ENCODE results near the gene EIPR1. TPM values are rescaled to one million over a fixed set of nuclear protein-coding genes. Genes with fewer than 3 reads are reported as not detected.

EIPR1 gene
- total RNA-seq, 1 experiment from 2014 or later: 27.8 TPM

DNA sequence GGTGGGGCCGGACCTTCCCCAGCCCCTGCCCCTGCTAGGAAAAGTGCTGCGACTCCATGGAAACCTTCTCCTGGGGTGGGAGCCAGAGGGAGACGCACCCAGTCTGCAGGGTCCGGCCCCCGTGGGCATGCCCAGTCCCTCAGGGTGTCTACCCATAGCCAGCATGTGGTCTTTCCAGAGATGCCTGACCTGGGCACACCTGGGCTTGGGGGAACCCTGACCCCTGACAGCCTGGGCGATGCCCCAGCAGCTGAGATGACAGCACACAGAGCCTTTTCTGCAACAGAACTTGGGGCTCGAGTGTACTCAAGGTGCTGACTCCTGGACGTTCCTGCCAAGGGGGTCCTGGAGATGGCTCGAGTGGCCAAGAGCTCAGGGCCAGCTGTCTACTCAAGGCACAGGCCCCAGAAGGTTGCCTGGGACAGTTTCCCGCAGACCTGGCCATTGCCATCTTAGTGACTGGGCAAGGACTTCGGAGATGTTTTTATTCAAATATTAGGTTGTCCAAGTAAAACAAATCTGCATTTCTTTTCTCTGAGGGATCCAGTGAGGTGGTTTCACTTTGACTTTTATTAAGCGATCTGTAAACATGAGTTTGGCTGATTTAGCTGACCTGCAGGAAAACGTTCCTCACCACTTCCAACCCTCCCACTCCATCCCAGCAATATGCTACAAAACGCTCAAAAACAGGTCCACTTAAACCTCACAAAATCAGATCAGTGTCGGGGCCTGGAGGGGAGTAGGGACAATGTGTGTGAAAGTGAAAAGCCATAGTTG lies 228.0 kb downstream of the EIPR1 start:
- no peak for DNase-seq
- Mint-ChIP-seq H3K4me1 (peaks cover 4 to 5% of the 10 kb centered on the region in 2 experiments), H3K36me3 (ENCODE audit: insufficient read depth in 1 of 3, low read depth in 3 of 3) (peaks cover 11 to 27% (median 16%) of the 10 kb centered on the region in 3 experiments), H3K27ac (no peak overlapping the region), H3K27me3 (ENCODE audit: low read depth) (peaks cover 4% of the 10 kb centered on the region; the same call in 1 of the 2 replicates), H3K4me3 (no peak overlapping the region), H3K9me3 (peaks cover 14 to 20% of the 10 kb centered on the region in 2 experiments; a peak in 4 of 5 replicates)
- H2BK12ac ChIP-seq (ENCODE audit: insufficient read length, low read depth, low read length): no peak overlapping the region
- H4K5ac ChIP-seq (ENCODE audit: insufficient read length, low read depth, low read length): no peak overlapping the region
- no peak overlapping the region for H2BK20ac ChIP-seq (ENCODE audit: low read depth, low read length, poor library complexity, severe bottlenecking)
- H3K4ac ChIP-seq (ENCODE audit: low read depth, low read length): no peak overlapping the region
- H3K56ac ChIP-seq (ENCODE audit: insufficient read length, low read depth, low read length): no peak overlapping the region
- H3K79me1 ChIP-seq (ENCODE audit: insufficient read depth, low read depth, low read length, poor library complexity, severe bottlenecking): no peaks in the 10 kb centered on the region
- no peak overlapping the region for H3K9ac ChIP-seq (ENCODE audit: extremely low read depth, insufficient read length, low read length)
- no peaks in the 10 kb centered on the region for H4K20me1 ChIP-seq (ENCODE audit: control insufficient read depth, insufficient read depth, insufficient read length)
- no peaks in the 10 kb centered on the region for H3K23me2 ChIP-seq (ENCODE audit: insufficient read length, low read depth, low read length, poor library complexity, severe bottlenecking)
- H3K18ac ChIP-seq (ENCODE audit: insufficient read length, low read depth, low read length): no peak overlapping the region
- H3K27ac ChIP-seq (ENCODE audit: insufficient read length, low read depth, low read length): no peak overlapping the region
- H2BK15ac ChIP-seq (ENCODE audit: low read depth, low read length): no peak overlapping the region
- H4K91ac ChIP-seq (ENCODE audit: insufficient read length, low read depth, low read length): no peak overlapping the region
- H3T11ph ChIP-seq (ENCODE audit: low read length): no peak overlapping the region
- no peak overlapping the region for H3K4me2 ChIP-seq (ENCODE audit: insufficient read depth, insufficient read length, low read length)
- no peak overlapping the region for H4K8ac ChIP-seq (replicated peaks; ENCODE audit: insufficient read length, low read depth, low read length)
- H3K14ac ChIP-seq (ENCODE audit: insufficient read depth, low read length): no peak overlapping the region
- no peaks in the 10 kb centered on the region for H3K27me3 ChIP-seq (ENCODE audit: insufficient read depth, low read length)
- whole genome bisulfite sequencing (ENCODE audit: extremely low coverage, insufficient read length, low lambda C conversion rate): no CpG with 5 or more reads among the region's 15 CpGs
- H2AFZ ChIP-seq (ENCODE audit: low read length): no peak overlapping the region
- H3K23ac ChIP-seq (ENCODE audit: insufficient read length, low read depth, low read length): no peak overlapping the region
- no peaks in the 10 kb centered on the region for H3K4me1 ChIP-seq (ENCODE audit: insufficient read depth, low read length)
- H2AK5ac ChIP-seq (ENCODE audit: insufficient read length, low read length): no peak overlapping the region
- H2BK120ac ChIP-seq (ENCODE audit: low read depth, low read length, poor library complexity, severe bottlenecking): no peak overlapping the region
- H3K79me2 ChIP-seq (ENCODE audit: insufficient read depth, low read length): no peaks in the 10 kb centered on the region
- no peaks in the 10 kb centered on the region for H3K9me3 ChIP-seq (ENCODE audit: control insufficient read depth, low read depth, low read length)
- TF ChIP-seq, protein P1, sequence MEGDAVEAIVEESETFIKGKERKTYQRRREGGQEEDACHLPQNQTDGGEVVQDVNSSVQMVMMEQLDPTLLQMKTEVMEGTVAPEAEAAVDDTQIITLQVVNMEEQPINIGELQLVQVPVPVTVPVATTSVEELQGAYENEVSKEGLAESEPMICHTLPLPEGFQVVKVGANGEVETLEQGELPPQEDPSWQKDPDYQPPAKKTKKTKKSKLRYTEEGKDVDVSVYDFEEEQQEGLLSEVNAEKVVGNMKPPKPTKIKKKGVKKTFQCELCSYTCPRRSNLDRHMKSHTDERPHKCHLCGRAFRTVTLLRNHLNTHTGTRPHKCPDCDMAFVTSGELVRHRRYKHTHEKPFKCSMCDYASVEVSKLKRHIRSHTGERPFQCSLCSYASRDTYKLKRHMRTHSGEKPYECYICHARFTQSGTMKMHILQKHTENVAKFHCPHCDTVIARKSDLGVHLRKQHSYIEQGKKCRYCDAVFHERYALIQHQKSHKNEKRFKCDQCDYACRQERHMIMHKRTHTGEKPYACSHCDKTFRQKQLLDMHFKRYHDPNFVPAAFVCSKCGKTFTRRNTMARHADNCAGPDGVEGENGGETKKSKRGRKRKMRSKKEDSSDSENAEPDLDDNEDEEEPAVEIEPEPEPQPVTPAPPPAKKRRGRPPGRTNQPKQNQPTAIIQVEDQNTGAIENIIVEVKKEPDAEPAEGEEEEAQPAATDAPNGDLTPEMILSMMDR (conservative IDR thresholded peaks at IDR 0.05): no peak
- no peak overlapping the region for H2BK5ac ChIP-seq (ENCODE audit: insufficient read length, low read length)
